HepG2 (cell line): ENCODE results near the gene MARCHF4. TPM values are rescaled to one million over a fixed set of nuclear protein-coding genes. Genes with fewer than 3 reads are reported as not detected.

Experiments used
- ATAC-seq: fragments of 200-7000 bp; cut with Tn5 transposase; 3 replicates; pipeline ENCODE4 v1.9.1; 2020; ENCODE audit warnings: mild to moderate bottlenecking, moderate library complexity
- BruUV-seq: library from RNA; stranded (reverse); fragments of 400-500 nt; replicated peaks from 2 replicates; lab custom pipeline; 2021; lab: Mats Ljungman, UMichigan
- CTCF ChIA-PET: fragments of 300-600 bp; formaldehyde crosslinking; extraction: SDS; loops from one replicate; lab custom pipeline; 2021; ENCODE audit warnings: low total read pairs, inconsistent platforms, low intra/inter-chr PET ratio; lab: Yijun Ruan, JAX
- POLR2A ChIA-PET: fragments of 350-600 bp; sonication (Branson Sonifier 250); formaldehyde crosslinking; loops from one replicate; lab custom pipeline; 2020; ENCODE audit warnings: antibody characterized with exemption, inconsistent platforms; lab: Yijun Ruan, JAX
- DNase-seq: peaks from one replicate; pipeline ENCODE4 v3.0.0-alpha.2; 2015; ENCODE audit warnings: low spot score
- FAIRE-seq: peaks from 3 replicates; lab custom pipeline; 2011; peaks lifted over from hg19 to GRCh38; lab: Jason Lieb, UNC
- H2AFZ ChIP-seq: one replicate; pipeline ENCODE4 v1.6.1; 2011; ENCODE audit warnings: low read length, inconsistent platforms
- H3K27ac ChIP-seq: fragments of 300-600 bp; 3 replicates; pipeline ENCODE4 v1.8.0; 2011; ENCODE audit warnings: mixed run types, mild to moderate bottlenecking, mixed read lengths, low read length, inconsistent platforms; ENCODE audit not compliant: insufficient read depth; ENCODE audit errors: extremely low read length
- H3K27me3 ChIP-seq, 2 experiments: fragments of 200-600 bp in 1 of 2; 2 replicates in 1 of 2; 3 replicates in 1 of 2; pipeline versions ENCODE4 v1.6.0 to v1.8.0; 2011; ENCODE audit warnings: low read length in 2 of 2, mild to moderate bottlenecking in 2 of 2, moderate library complexity in 2 of 2, inconsistent platforms in 1 of 2; ENCODE audit not compliant: insufficient read depth in 2 of 2, control insufficient read depth in 1 of 2
- H3K36me3 ChIP-seq, 2 experiments: fragments of 200-600 bp in 1 of 2; replicated peaks in 1 of 2; 2 replicates in 1 of 2; 3 replicates in 1 of 2; pipeline versions ENCODE4 v1.5.1 to v1.8.0; 2011; ENCODE audit warnings: low read length in 2 of 2, inconsistent platforms in 1 of 2; ENCODE audit not compliant: insufficient read depth in 2 of 2, control insufficient read depth in 1 of 2
- H3K4me1 ChIP-seq: 2 replicates; pipeline ENCODE4 v1.5.1; 2012; ENCODE audit warnings: low read length, inconsistent platforms; ENCODE audit not compliant: insufficient read depth
- H3K4me2 ChIP-seq: 2 replicates; pipeline ENCODE4 v1.6.0; 2011; ENCODE audit warnings: low read depth, low read length, inconsistent platforms
- H3K4me3 ChIP-seq, 3 experiments: fragments of 200-600 bp in 1 of 3; sonication (generic), shearing (Covaris generic) in 1 of 3; replicated peaks in 1 of 3; 2 replicates each; pipeline ENCODE4 v1.5.1; 2011 to 2016; ENCODE audit warnings: low read length in 3 of 3, inconsistent platforms in 2 of 3, low read depth in 2 of 3, mild to moderate bottlenecking in 2 of 3, control low read depth in 1 of 3, mixed read lengths in 1 of 3; ENCODE audit not compliant: insufficient read depth in 1 of 3
- H3K79me2 ChIP-seq: one replicate; pipeline ENCODE4 v1.6.1; 2011; ENCODE audit warnings: low read length, inconsistent platforms; ENCODE audit not compliant: insufficient read depth
- H3K9ac ChIP-seq: 2 replicates; pipeline ENCODE4 v1.6.0; 2011; ENCODE audit warnings: mild to moderate bottlenecking, low read depth, low read length, inconsistent platforms; ENCODE audit not compliant: insufficient read depth
- H3K9me3 ChIP-seq: 2 replicates; pipeline ENCODE4 v1.5.1; 2012; ENCODE audit warnings: mild to moderate bottlenecking, low read length
- H4K20me1 ChIP-seq: 2 replicates; pipeline ENCODE4 v1.6.0; 2011; ENCODE audit warnings: inconsistent platforms, mild to moderate bottlenecking, low read length, moderate library complexity; ENCODE audit not compliant: insufficient read depth
- HMGXB3 ChIP-seq: sonication (generic); formaldehyde crosslinking; IDR thresholded peaks from 2 replicates; pipeline ENCODE4 v1.4.0; 2020; ENCODE audit warnings: missing genetic modification reagents, borderline replicate concordance
- KDM6A ChIP-seq: IDR thresholded peaks from 2 replicates; pipeline ENCODE4 v1.6.1; 2016; ENCODE audit warnings: low read depth
- LCORL ChIP-seq, 2 experiments: fragments of 450-650 bp in 1 of 2; sonication (generic) in 1 of 2; formaldehyde crosslinking in 1 of 2; IDR thresholded peaks; 2 replicates each; pipeline versions ENCODE4 v1.5.0 to v1.6.1; 2017 to 2020; ENCODE audit warnings: antibody characterized with exemption in 1 of 2, missing genetic modification reagents in 1 of 2
- PITX1 ChIP-seq: sonication (generic); formaldehyde crosslinking; IDR thresholded peaks from 2 replicates; pipeline ENCODE4 v1.5.1; 2020; ENCODE audit warnings: mild to moderate bottlenecking, missing genetic modification reagents
- PTBP1 ChIP-seq: fragments of 200-400 bp; formaldehyde crosslinking; IDR thresholded peaks from 2 replicates; pipeline ENCODE4 v1.6.1; 2018; ENCODE audit warnings: low read length, low read depth; ENCODE audit not compliant: poor library complexity, severe bottlenecking
- RELA ChIP-seq: sonication (generic); formaldehyde crosslinking; IDR thresholded peaks from 2 replicates; pipeline ENCODE4 v1.4.0; 2020; ENCODE audit warnings: missing genetic modification reagents
- YEATS4 ChIP-seq: sonication (generic); formaldehyde crosslinking; IDR thresholded peaks from 2 replicates; pipeline ENCODE4 v1.4.0; 2020; ENCODE audit warnings: missing genetic modification reagents, borderline replicate concordance
- ZBTB7B ChIP-seq: sonication (generic); formaldehyde crosslinking; IDR thresholded peaks from 2 replicates; pipeline ENCODE4 v1.4.0; 2020; ENCODE audit warnings: missing genetic modification reagents
- ZNF484 ChIP-seq: sonication (generic); formaldehyde crosslinking; IDR thresholded peaks from 2 replicates; pipeline ENCODE4 v1.5.1; 2020; ENCODE audit warnings: mild to moderate bottlenecking, low read depth, missing genetic modification reagents, borderline replicate concordance
- ZNF710 ChIP-seq: sonication (generic); formaldehyde crosslinking; IDR thresholded peaks from 2 replicates; pipeline ENCODE4 v1.5.0; 2020; ENCODE audit warnings: mild to moderate bottlenecking, missing genetic modification reagents, borderline replicate concordance
- WGBS: methylation state at CpG from one replicate; pipeline ENCODE4 v1.1.6; 2017; ENCODE audit warnings: low lambda C conversion rate; 5-methylcytosine and 5-hydroxymethylcytosine counted together
- in situ Hi-C: cut with HindIII; loops from 2 replicates; pipeline ENCODE4 v1.10.0; 2017; ENCODE audit warnings: low pct_unique_long_range_greater_than_20kb; ENCODE audit not compliant: extremely low pct_ligation_motif_present
- intact Hi-C: fragments of 100-400 bp; cut with micrococcal nuclease; formaldehyde crosslinking; loops from one replicate; pipeline ENCODE4 v1.10.0; 2022; ENCODE audit not compliant: unreplicated experiment
- polyA plus RNA-seq, 8 experiments: library from polyadenylated mRNA; depleted of rRNA in 3 of 8; stranded (reverse) in 7 of 8; unstranded in 1 of 8; fragments of >200 nt; fragmentation: Illumina TruSeq in 4 of 8; extraction: Trizol in 4 of 8; gene quantifications; 2 replicates each; pipeline versions ENCODE4 v1.2.1 to v1.2.3, GENCODE V29; 2011 to 2016; ENCODE audit warnings: low read depth in 4 of 8, missing spikeins in 1 of 8, mixed read lengths in 1 of 8; ENCODE audit not compliant: insufficient read depth in 1 of 8
- total RNA-seq, 5 experiments: library from RNA; depleted of rRNA; stranded (reverse); fragments of >200 nt; fragmentation: Illumina TruSeq; extraction: Trizol; gene quantifications; 2 replicates each; pipeline ENCODE4 v1.2.3, GENCODE V29; 2016; ENCODE audit warnings: low read depth in 1 of 5
- TF ChIP-seq, protein P1 (sequence below): sonication (generic); formaldehyde crosslinking; IDR thresholded peaks from 2 replicates; pipeline ENCODE4 v1.4.0; 2020; ENCODE audit warnings: missing genetic modification reagents, mild to moderate bottlenecking, borderline replicate concordance

MARCHF4 gene
- total and polyA plus RNA-seq, 2 of the 13 experiments (the other 11 are each of a cell fraction or from before 2014, with no cell fraction given): not detected

GRCh38 chr2:216412022-216412999, 40.0 kb upstream of the MARCHF4 start, which contains the start of gene SMARCAL1:
SMARCAL1 (plus strand) TSS chr2:216412484; CDS start chr2:216414705, 2,221 bp downstream.
- TSS peak; percentile 93 for BruUV-seq
- DNase-seq (peak; percentile 98), ATAC-seq (peak; percentile 93), FAIRE-seq (peak; percentile 97)
- H3K9ac ChIP-seq: peak within 1 kb of the TSS; percentile 91
- in situ Hi-C loops: no loop called here
- peak within 1 kb of the TSS; percentile 81 for H2AFZ ChIP-seq
- no peaks in the 10 kb centered on the region for H3K36me3 ChIP-seq
- H3K79me2 ChIP-seq: no peaks in the 10 kb centered on the region
- H3K4me1 ChIP-seq: peaks cover 39% of the 10 kb centered on the region
- no peaks in the 10 kb centered on the region for H3K9me3 ChIP-seq
- intact Hi-C loops: loop anchor here (1.0 kb wide), 1 partner anchor 86 kb away; the partner anchor contains the start of gene RPL37A
- peak within 1 kb of the TSS; percentile 86 for H3K27ac ChIP-seq
- peak within 1 kb of the TSS; percentile 78 for H3K4me2 ChIP-seq
- 10% methylated on average over 46 of the region's 56 CpGs for WGBS
- POLR2A ChIA-PET: interaction anchor here (0.8 to 2.0 kb wide), 5 partner anchors 12 to 94 kb away, joined by 3 to 18 read pairs (median 4); partner anchors contain the start of gene RPL37A
- CTCF ChIA-PET: no interaction called here
- H3K27me3 ChIP-seq: peaks cover 0 to 10% of the 10 kb centered on the region in 2 experiments; a peak in 1 of 5 replicates
- peak within 1 kb of the TSS; percentile 91 to 99 (median 94) for H3K4me3 ChIP-seq
- H4K20me1 ChIP-seq: no peaks in the 10 kb centered on the region
- no peak for TF ChIP-seq PTBP1
- no peak for TF ChIP-seq ZNF484 (CRISPR knock-in tag)
- TF ChIP-seq ZNF710: peak; percentile 75
- TF ChIP-seq RELA (CRISPR knock-in tag): no peak
- TF ChIP-seq, protein P1, sequence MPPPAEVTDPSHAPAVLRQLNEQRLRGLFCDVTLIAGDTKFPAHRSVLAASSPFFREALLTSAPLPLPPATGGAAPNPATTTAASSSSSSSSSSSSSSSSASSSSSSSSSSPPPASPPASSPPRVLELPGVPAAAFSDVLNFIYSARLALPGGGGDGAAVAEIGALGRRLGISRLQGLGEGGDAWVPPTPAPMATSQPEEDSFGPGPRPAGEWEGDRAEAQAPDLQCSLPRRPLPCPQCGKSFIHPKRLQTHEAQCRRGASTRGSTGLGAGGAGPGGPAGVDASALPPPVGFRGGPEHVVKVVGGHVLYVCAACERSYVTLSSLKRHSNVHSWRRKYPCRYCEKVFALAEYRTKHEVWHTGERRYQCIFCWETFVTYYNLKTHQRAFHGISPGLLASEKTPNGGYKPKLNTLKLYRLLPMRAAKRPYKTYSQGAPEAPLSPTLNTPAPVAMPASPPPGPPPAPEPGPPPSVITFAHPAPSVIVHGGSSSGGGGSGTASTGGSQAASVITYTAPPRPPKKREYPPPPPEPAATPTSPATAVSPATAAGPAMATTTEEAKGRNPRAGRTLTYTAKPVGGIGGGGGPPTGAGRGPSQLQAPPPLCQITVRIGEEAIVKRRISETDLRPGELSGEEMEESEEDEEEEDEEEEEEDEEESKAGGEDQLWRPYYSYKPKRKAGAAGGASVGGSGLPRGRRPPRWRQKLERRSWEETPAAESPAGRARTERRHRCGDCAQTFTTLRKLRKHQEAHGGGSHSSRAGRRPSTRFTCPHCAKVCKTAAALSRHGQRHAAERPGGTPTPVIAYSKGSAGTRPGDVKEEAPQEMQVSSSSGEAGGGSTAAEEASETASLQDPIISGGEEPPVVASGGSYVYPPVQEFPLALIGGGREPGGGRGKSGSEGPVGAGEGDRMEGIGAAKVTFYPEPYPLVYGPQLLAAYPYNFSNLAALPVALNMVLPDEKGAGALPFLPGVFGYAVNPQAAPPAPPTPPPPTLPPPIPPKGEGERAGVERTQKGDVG (CRISPR knock-in tag): peak; percentile 82; the same call in 1 of the 2 replicates
- TF ChIP-seq KDM6A (CRISPR knock-in tag): no peak
- TF ChIP-seq YEATS4 (CRISPR knock-in tag): peak; percentile 93
- TF ChIP-seq LCORL (IDR thresholded peaks at IDR 0.05): no peak
- peak; percentile 80 for TF ChIP-seq LCORL (CRISPR knock-in tag; IDR thresholded peaks at IDR 0.05)
- TF ChIP-seq PITX1 (CRISPR knock-in tag): peak; percentile 82; the same call in 1 of the 2 replicates
- TF ChIP-seq HMGXB3 (CRISPR knock-in tag): peak; percentile 87
- TF ChIP-seq ZBTB7B (CRISPR knock-in tag): 0 out of 2 replicates have a peak, but pooled peaks have one; percentile 43
